Loucy (cell line): ENCODE results near the gene POLR3A.

Experiments
- H2AFZ ChIP-seq: fragments of 200-600 bp; sonication (generic); 2 replicates; pipeline ENCODE4 v1.6.0; 2016; ENCODE audit warnings: antibody characterized with exemption, mild to moderate bottlenecking, low read length, moderate library complexity
- H3F3A ChIP-seq: fragments of 200-600 bp; 2 replicates; pipeline ENCODE4 v1.6.0; 2016; ENCODE audit warnings: antibody characterized with exemption, low read depth, mild to moderate bottlenecking
- H3K27me3 ChIP-seq: fragments of 200-600 bp; sonication (generic); 2 replicates; pipeline ENCODE4 v1.6.1; 2014; ENCODE audit warnings: low read length, mild to moderate bottlenecking; ENCODE audit not compliant: insufficient read depth, poor library complexity, severe bottlenecking
- H3K36me3 ChIP-seq: fragments of 200-600 bp; sonication (generic); 2 replicates; pipeline ENCODE4 v1.6.1; 2016; ENCODE audit warnings: low read length; ENCODE audit not compliant: insufficient read depth
- H3K4me1 ChIP-seq: fragments of 200-600 bp; sonication (generic); 2 replicates; pipeline ENCODE4 v1.5.1; 2014; ENCODE audit warnings: low read length, mild to moderate bottlenecking; ENCODE audit not compliant: insufficient read depth, poor library complexity, severe bottlenecking
- H3K4me2 ChIP-seq: fragments of 200-600 bp; sonication (generic); 2 replicates; pipeline ENCODE4 v1.6.0; 2014; ENCODE audit warnings: antibody characterized with exemption, low read length, low read depth, mild to moderate bottlenecking; ENCODE audit not compliant: poor library complexity, severe bottlenecking
- H3K4me3 ChIP-seq: fragments of 200-600 bp; sonication (generic); 2 replicates; pipeline ENCODE4 v1.5.1; 2014; ENCODE audit warnings: low read length, mild to moderate bottlenecking, mixed read lengths; ENCODE audit not compliant: poor library complexity, severe bottlenecking
- H3K79me2 ChIP-seq: fragments of 200-600 bp; sonication (generic); 2 replicates; pipeline ENCODE4 v1.6.1; 2014; ENCODE audit warnings: low read length; ENCODE audit not compliant: insufficient read depth
- H3K9ac ChIP-seq: fragments of 200-600 bp; sonication (generic); 2 replicates; pipeline ENCODE4 v1.6.0; 2014; ENCODE audit warnings: mild to moderate bottlenecking, low read depth, low read length, moderate library complexity; ENCODE audit not compliant: poor library complexity, severe bottlenecking
- H3K9me2 ChIP-seq: fragments of 200-600 bp; sonication (generic); replicated peaks from 2 replicates; pipeline ENCODE4 v1.6.1; 2016; ENCODE audit warnings: low read depth, low read length, mixed read lengths
- H3K9me3 ChIP-seq: fragments of 200-600 bp; sonication (generic); 2 replicates; pipeline ENCODE4 v1.6.1; 2014; ENCODE audit warnings: mild to moderate bottlenecking, antibody characterized with exemption, low read length, low read depth; ENCODE audit not compliant: insufficient read depth
- H4K20me1 ChIP-seq: fragments of 200-600 bp; sonication (generic); 2 replicates; pipeline ENCODE4 v1.6.0; 2014; ENCODE audit warnings: antibody characterized with exemption, low read length, mild to moderate bottlenecking; ENCODE audit not compliant: insufficient read depth, poor library complexity, severe bottlenecking
- EZH2phosphoT487 ChIP-seq: fragments of 200-600 bp; IDR thresholded peaks from 2 replicates; pipeline ENCODE4 v1.6.1; 2018; ENCODE audit warnings: antibody characterized with exemption, mild to moderate bottlenecking, moderate library complexity, borderline replicate concordance
- TF ChIP-seq, protein P1 (sequence below): fragments of 200-600 bp; sonication (generic); conservative IDR thresholded peaks from 2 replicates; pipeline ENCODE4 v1.5.1; 2014; ENCODE audit warnings: mild to moderate bottlenecking, antibody characterized with exemption, low read length

Gene POLR3A

GRCh38 chr10:78053211-78053868, 24.0 kb upstream of the POLR3A start:
- Histone ChIP-seq H4K20me1 (no peaks in the 10 kb centered on the region), H3K4me2 (no peak overlapping the region), H3F3A (no peaks in the 10 kb centered on the region), H3K36me3 (no peaks in the 10 kb centered on the region), H3K4me3 (no peak overlapping the region), H2AFZ (no peak overlapping the region), H3K79me2 (no peaks in the 10 kb centered on the region), H3K4me1 (peaks cover 8% of the 10 kb centered on the region), H3K9ac (no peak overlapping the region), H3K27me3 (no peaks in the 10 kb centered on the region), H3K9me2 (no peaks in the 10 kb centered on the region), H3K9me3 (no peaks in the 10 kb centered on the region)
- TF ChIP-seq EZH2phosphoT487 = no peak
- TF ChIP-seq, protein P1, sequence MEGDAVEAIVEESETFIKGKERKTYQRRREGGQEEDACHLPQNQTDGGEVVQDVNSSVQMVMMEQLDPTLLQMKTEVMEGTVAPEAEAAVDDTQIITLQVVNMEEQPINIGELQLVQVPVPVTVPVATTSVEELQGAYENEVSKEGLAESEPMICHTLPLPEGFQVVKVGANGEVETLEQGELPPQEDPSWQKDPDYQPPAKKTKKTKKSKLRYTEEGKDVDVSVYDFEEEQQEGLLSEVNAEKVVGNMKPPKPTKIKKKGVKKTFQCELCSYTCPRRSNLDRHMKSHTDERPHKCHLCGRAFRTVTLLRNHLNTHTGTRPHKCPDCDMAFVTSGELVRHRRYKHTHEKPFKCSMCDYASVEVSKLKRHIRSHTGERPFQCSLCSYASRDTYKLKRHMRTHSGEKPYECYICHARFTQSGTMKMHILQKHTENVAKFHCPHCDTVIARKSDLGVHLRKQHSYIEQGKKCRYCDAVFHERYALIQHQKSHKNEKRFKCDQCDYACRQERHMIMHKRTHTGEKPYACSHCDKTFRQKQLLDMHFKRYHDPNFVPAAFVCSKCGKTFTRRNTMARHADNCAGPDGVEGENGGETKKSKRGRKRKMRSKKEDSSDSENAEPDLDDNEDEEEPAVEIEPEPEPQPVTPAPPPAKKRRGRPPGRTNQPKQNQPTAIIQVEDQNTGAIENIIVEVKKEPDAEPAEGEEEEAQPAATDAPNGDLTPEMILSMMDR = no peak

DNA sequence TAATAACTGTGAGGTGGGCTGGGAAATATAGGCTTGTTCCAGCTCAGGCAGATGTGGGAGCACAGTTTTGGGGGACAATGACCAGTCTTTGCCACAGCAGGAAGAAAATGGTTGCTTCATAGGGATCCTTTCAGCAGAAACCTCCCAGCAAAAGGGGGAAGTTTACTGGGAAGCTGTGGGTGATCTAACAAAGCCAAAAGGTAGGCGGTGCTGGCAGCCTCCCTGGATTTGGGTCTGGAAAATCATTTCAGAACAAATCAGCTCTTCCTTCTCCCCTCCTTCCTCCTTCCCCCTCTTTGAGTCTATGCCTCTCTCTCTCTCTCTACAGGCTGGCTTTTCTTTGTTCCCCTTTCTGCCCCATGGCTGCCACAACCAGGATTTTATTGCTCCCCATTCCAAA, 20.5 kb upstream of the POLR3A start:
- Histone ChIP-seq H3K79me2 (no peaks in the 10 kb centered on the region), H3F3A (no peaks in the 10 kb centered on the region), H3K4me1 (peaks cover 15% of the 10 kb centered on the region), H3K9me2 (no peaks in the 10 kb centered on the region), H3K9ac (no peak overlapping the region), H3K4me2 (no peak overlapping the region), H3K27me3 (no peaks in the 10 kb centered on the region), H4K20me1 (no peaks in the 10 kb centered on the region), H3K36me3 (no peaks in the 10 kb centered on the region), H2AFZ (no peak overlapping the region), H3K9me3 (no peaks in the 10 kb centered on the region), H3K4me3 (no peak overlapping the region)
- no peak for TF ChIP-seq EZH2phosphoT487
- TF ChIP-seq, protein P1 = no peak

DNA sequence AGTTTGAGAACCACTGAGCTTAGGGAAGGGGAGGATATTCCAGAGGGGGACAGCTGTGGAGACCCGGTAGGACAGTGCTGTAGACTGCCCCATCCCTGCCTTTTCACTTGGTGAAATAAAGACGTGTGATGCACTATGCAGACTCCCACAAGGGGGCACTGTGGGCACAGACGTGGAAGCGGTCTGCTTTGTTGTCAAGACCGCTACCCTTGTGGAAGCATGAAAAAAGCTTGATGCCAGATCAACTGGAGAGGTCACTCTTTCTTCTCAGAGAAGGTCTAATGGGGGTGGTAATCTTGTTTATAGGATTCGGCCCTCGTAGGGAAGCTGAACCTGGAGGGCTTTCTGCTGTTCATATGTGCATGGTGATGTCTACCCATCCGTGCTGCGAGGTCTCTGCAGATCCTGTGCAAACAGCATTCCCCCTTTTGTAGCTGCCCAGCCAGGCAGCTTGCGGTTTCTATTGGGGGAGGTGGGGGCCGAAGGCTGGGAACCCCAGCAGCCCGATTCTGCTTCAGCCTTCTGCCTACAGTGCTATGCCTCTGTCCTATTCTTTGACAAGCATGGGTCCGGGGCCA, 18.1 kb upstream of the POLR3A start:
- H2AFZ ChIP-seq = 0 out of 2 replicates have a peak overlapping the region, but pooled peaks have one; percentile 31
- peak overlapping the region; percentile 44 for H3K9ac ChIP-seq
- H3K36me3 ChIP-seq = peaks cover 8% of the 10 kb centered on the region; the same call in 1 of the 2 replicates
- H3K9me3 ChIP-seq = no peaks in the 10 kb centered on the region
- peaks cover 6% of the 10 kb centered on the region for H3K4me1 ChIP-seq
- peaks cover 4% of the 10 kb centered on the region; the same call in 1 of the 2 replicates for H3F3A ChIP-seq
- no peaks in the 10 kb centered on the region for H3K9me2 ChIP-seq
- H3K4me3 ChIP-seq = no peak overlapping the region
- no peak overlapping the region for H3K4me2 ChIP-seq
- no peak for TF ChIP-seq EZH2phosphoT487
- TF ChIP-seq, protein P1 = peak; percentile 97
- H4K20me1 ChIP-seq = peaks cover 3% of the 10 kb centered on the region
- H3K79me2 ChIP-seq = peaks cover under 1% of the 10 kb centered on the region; the same call in 1 of the 2 replicates
- H3K27me3 ChIP-seq = no peaks in the 10 kb centered on the region
